Right lobe of liver (tissue), 6 donors: Measurements from ENCODE around the gene THSD7B. TPM values are rescaled to one million over a fixed set of nuclear protein-coding genes. Genes with fewer than 3 reads are reported as not detected.

ENCODE experiments used
- ATAC-seq, 4 donors: fragments of 200-7000 bp; cut with Tn5 transposase; one replicate each; pipeline ENCODE4 v1.9.1; 2020; ENCODE audit warnings: mild to moderate bottlenecking in 4 of 4, moderate library complexity in 4 of 4
- DNase-seq, 3 donors: peaks; one replicate each; pipeline ENCODE4 v3.0.0-alpha.2; 2020
- H3K27ac ChIP-seq, 3 donors: fragments of 200-600 bp; one replicate each; pipeline ENCODE4 v1.8.0; 2022
- H3K27me3 ChIP-seq, 2 donors: fragments of 200-600 bp; one replicate each; pipeline ENCODE4 v1.8.0; 2022
- H3K36me3 ChIP-seq, 4 donors: fragments of 200-600 bp; sonication (generic) in 1 of 4; one replicate each; pipeline versions ENCODE4 v1.5.1 to v1.8.0; 2017 to 2022; ENCODE audit warnings: control low read depth in 1 of 4
- H3K4me1 ChIP-seq, 4 donors: fragments of 200-600 bp; sonication (generic) in 1 of 4; one replicate each; pipeline versions ENCODE4 v1.5.1 to v1.8.0; 2017 to 2022; ENCODE audit warnings: control low read depth in 1 of 4
- H3K4me3 ChIP-seq, 3 donors: fragments of 200-600 bp; one replicate each; pipeline ENCODE4 v1.8.0; 2022
- H3K9me3 ChIP-seq, 4 donors: fragments of 200-600 bp; sonication (generic) in 1 of 4; one replicate each; pipeline versions ENCODE4 v1.5.1 to v1.8.0; 2017 to 2022; ENCODE audit warnings: control low read depth in 1 of 4
- POLR2A ChIP-seq: fragments of 450-650 bp; IDR thresholded peaks from one replicate; pipeline ENCODE4 v1.6.1; 2017; ENCODE audit warnings: antibody characterized with exemption, mild to moderate bottlenecking
- WGBS: methylation state at CpG from one replicate; pipeline ENCODE4 v1.1.6; 2018; ENCODE audit warnings: low coverage, low lambda C conversion rate; ENCODE audit not compliant: insufficient coverage; ENCODE audit errors: missing lambda C conversion rate; 5-methylcytosine and 5-hydroxymethylcytosine counted together
- intact Hi-C, 2 donors: fragments of 100-400 bp; cut with DNase I; formaldehyde crosslinking; loops; one replicate each; pipeline versions ENCODE4 v1.11.2 to v1.14.1; 2022
- total RNA-seq, 6 experiments: library from RNA; depleted of rRNA in 2 of 6; stranded (reverse); fragments of >200 nt in 2 of 6; fragmentation: NEBNext Ultra II Directional in 3 of 6; extraction: Animal tissue kit (Norgen Biotek cat#: 25700) in 3 of 6; gene quantifications; one replicate each; pipeline versions ENCODE4 v1.1.0 to v1.2.4, GENCODE V29; 2016 to 2023
- TF ChIP-seq, protein P1 (sequence below), 4 donors: fragments of 200-600 bp in 3 of 4; fragments of 450-650 bp in 1 of 4; IDR thresholded peaks; one replicate each; pipeline versions ENCODE4 v1.5.1 to v1.8.0; 2016 to 2022; ENCODE audit warnings: antibody characterized with exemption in 4 of 4, mild to moderate bottlenecking in 2 of 4
- donor health status: DM: no; HTN: yes; CAD: no.
- donor health status: DM: no; HTN: no; CAD: no.
- donor health status: DM: no; HTN: no; CAD: no.
- donor health status: DM: no; HTN: yes; CAD: no.
- donor health status: DM: no; HTN: yes; CAD: no.

Gene THSD7B
- total RNA-seq, 6 experiments from 2014 or later, result 0.07 to 0.89 (median 0.24) TPM

DNA sequence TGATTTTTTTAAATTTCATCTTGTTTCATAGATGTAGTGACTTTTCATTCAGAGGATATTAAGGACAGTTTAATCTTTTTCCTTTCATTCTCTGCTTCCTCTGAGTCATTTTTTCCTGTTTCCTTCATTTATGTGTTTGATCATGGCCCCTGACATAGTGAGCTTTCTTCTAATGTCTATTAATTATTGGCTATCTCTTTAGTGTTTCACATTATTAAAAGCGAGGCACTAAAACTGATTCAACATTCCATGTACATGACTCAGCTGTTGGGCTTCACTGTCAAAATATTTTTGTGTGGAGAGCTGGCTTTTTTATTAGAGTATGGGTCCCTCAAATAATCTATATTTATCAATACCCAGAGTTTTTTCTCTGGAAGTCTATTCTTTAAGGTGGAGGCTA lies 125.8 kb downstream of the THSD7B start:
- Histone ChIP-seq H3K27me3 (no peaks in the 10 kb centered on the region), H3K4me3 (no peak overlapping the region), H3K9me3 (no peaks in the 10 kb centered on the region), H3K4me1 (peaks cover 0 to 21% (median 0%) of the 10 kb centered on the region in 4 donors), H3K27ac (no peak overlapping the region), H3K36me3 (no peaks in the 10 kb centered on the region)
- TF ChIP-seq POLR2A, result no peak
- TF ChIP-seq, protein P1, sequence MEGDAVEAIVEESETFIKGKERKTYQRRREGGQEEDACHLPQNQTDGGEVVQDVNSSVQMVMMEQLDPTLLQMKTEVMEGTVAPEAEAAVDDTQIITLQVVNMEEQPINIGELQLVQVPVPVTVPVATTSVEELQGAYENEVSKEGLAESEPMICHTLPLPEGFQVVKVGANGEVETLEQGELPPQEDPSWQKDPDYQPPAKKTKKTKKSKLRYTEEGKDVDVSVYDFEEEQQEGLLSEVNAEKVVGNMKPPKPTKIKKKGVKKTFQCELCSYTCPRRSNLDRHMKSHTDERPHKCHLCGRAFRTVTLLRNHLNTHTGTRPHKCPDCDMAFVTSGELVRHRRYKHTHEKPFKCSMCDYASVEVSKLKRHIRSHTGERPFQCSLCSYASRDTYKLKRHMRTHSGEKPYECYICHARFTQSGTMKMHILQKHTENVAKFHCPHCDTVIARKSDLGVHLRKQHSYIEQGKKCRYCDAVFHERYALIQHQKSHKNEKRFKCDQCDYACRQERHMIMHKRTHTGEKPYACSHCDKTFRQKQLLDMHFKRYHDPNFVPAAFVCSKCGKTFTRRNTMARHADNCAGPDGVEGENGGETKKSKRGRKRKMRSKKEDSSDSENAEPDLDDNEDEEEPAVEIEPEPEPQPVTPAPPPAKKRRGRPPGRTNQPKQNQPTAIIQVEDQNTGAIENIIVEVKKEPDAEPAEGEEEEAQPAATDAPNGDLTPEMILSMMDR (IDR thresholded peaks at IDR 0.05), result no peak
- DNase-seq (no peak), ATAC-seq (peak in 1 of 4 donors; percentile 81)
- WGBS, result 19% methylated on average over 1 of the region's 1 CpG
- intact Hi-C loops, result no loop called here

GRCh38 chr2:136894007-136894634 lies 128.8 kb downstream of the THSD7B start:
- peak overlapping the region in 1 of 3 donors; percentile 48 for H3K27ac ChIP-seq
- peaks cover 0 to 21% (median 0%) of the 10 kb centered on the region in 4 donors for H3K4me1 ChIP-seq
- peak; percentile 48 to 82 (median 68) for ATAC-seq
- H3K4me3 ChIP-seq, result no peak overlapping the region
- no peaks in the 10 kb centered on the region for H3K9me3 ChIP-seq
- no peaks in the 10 kb centered on the region for H3K36me3 ChIP-seq
- WGBS, result 58% methylated on average over 2 of the region's 2 CpGs
- TF ChIP-seq POLR2A, result no peak
- TF ChIP-seq, protein P1 (IDR thresholded peaks at IDR 0.05), result no peak
- intact Hi-C loops, result no loop called here
- DNase-seq, result no peak
- H3K27me3 ChIP-seq, result no peaks in the 10 kb centered on the region

- DNase-seq (no peak), ATAC-seq (peak in 3 of 4 donors; percentile 57 to 68 (median 59))
- 42% methylated on average over 4 of the region's 4 CpGs for WGBS
- Histone ChIP-seq H3K36me3 (no peaks in the 10 kb centered on the region), H3K4me3 (no peak overlapping the region), H3K4me1 (peaks cover 0 to 9% (median 0%) of the 10 kb centered on the region in 4 donors), H3K9me3 (no peaks in the 10 kb centered on the region), H3K27me3 (no peaks in the 10 kb centered on the region), H3K27ac (no peak overlapping the region)
- no peak for TF ChIP-seq POLR2A
- TF ChIP-seq, protein P1 (IDR thresholded peaks at IDR 0.05), result no peak
- intact Hi-C loops, result no loop called here
Measured at GRCh38 chr2:136901732-136902131, 136.4 kb downstream of the THSD7B start.

DNA sequence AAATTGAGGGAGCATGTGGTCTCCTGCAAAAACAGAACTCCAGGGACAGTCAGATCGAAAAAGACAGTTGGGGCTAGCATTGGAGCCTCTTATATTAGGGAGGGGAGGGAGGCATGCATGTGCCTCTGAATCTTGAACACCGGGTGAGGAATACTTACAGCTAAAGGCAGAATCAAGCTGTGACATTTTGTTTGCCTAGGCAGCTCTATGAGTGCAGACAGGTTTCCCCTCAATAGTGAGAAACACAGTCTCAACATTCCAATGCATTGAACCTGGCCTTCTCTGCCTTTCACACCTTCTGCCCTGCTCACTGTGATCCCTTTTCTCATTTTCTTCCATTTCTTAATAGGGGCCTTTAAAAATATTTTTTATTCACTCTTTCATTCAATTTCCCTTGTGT lies 140.4 kb downstream of the THSD7B start:
- no peaks in the 10 kb centered on the region for H3K27me3 ChIP-seq
- intact Hi-C loops, result no loop called here
- H3K4me1 ChIP-seq, result peaks cover 0 to 9% (median 0%) of the 10 kb centered on the region in 4 donors
- H3K4me3 ChIP-seq, result no peak overlapping the region
- ATAC-seq (no peak), DNase-seq (no peak)
- H3K27ac ChIP-seq, result no peak overlapping the region
- WGBS, result 69% methylated on average over 2 of the region's 2 CpGs
- H3K36me3 ChIP-seq, result no peaks in the 10 kb centered on the region
- H3K9me3 ChIP-seq, result no peaks in the 10 kb centered on the region
- TF ChIP-seq, protein P1 (IDR thresholded peaks at IDR 0.05), result no peak
- TF ChIP-seq POLR2A, result no peak
